Ovary (tissue), 9 donors: ENCODE data around the gene CLDN20. TPM values are rescaled to one million over a fixed set of nuclear protein-coding genes. Genes with fewer than 3 reads are reported as not detected.

ENCODE experiments used
- DNase-seq, 5 donors: peaks; one replicate each; pipeline ENCODE4 v3.0.0-alpha.2; 2019 to 2020
- H3K27ac ChIP-seq, 2 donors: fragments of 200-600 bp; one replicate each; pipeline versions ENCODE4 v1.5.1 to v1.8.0; 2019 to 2022
- H3K27me3 ChIP-seq: fragments of 200-600 bp; one replicate; pipeline ENCODE4 v1.8.0; 2022
- H3K36me3 ChIP-seq: fragments of 200-600 bp; sonication (generic); one replicate; pipeline ENCODE4 v1.5.1; 2019
- H3K4me1 ChIP-seq: one replicate; pipeline ENCODE4 v1.8.1; 2013; ENCODE audit warnings: mild to moderate bottlenecking, moderate library complexity; ENCODE audit not compliant: insufficient read depth
- H3K4me3 ChIP-seq: fragments of 200-600 bp; sonication (generic); one replicate; pipeline ENCODE4 v1.5.1; 2017
- H3K9me3 ChIP-seq, 2 donors: fragments of 200-600 bp in 1 of 2; sonication (generic) in 1 of 2; one replicate each; pipeline versions ENCODE4 v1.5.1 to v1.8.1; 2013 to 2019; ENCODE audit warnings: mild to moderate bottlenecking in 1 of 2, moderate library complexity in 1 of 2
- EP300 ChIP-seq: sonication (generic); formaldehyde crosslinking; IDR thresholded peaks from one replicate; pipeline ENCODE4 v1.6.1; 2017; ENCODE audit warnings: antibody characterized with exemption
- POLR2A ChIP-seq: fragments of 450-650 bp; IDR thresholded peaks from one replicate; pipeline ENCODE4 v1.6.1; 2017; ENCODE audit warnings: antibody characterized with exemption, mild to moderate bottlenecking, moderate library complexity
- WGBS, 3 donors: extraction: QIAGEN DNeasy Blood & Tissue Kit in 1 of 3; methylation state at CpG; one replicate each; pipeline versions ENCODE4 v1.1.5 to v1.1.7; 2013 to 2017; 5-methylcytosine and 5-hydroxymethylcytosine counted together
- intact Hi-C, 4 donors: fragments of 100-400 bp; cut with DNase I; formaldehyde crosslinking; loops; one replicate each; pipeline versions ENCODE4 v1.11.0 to v1.15.1; 2022 to 2023
- polyA plus RNA-seq, 2 donors: library from polyadenylated mRNA; stranded (reverse); fragments of 200-250 nt in 1 of 2; fragments of 350-450 nt in 1 of 2; fragmentation: Illumina TruSeq in 1 of 2; extraction: RNeasy Lipid Tissue Mini Kit (QIAGEN cat#74804) in 1 of 2; gene quantifications; one replicate each; pipeline ENCODE4 v1.2.3, GENCODE V29; 2013 to 2014
- total RNA-seq, 7 donors: library from RNA; depleted of rRNA in 2 of 7; stranded (reverse); fragments of >200 nt in 2 of 7; fragmentation: NEBNext Ultra II Directional in 3 of 7; extraction: Animal tissue kit (Norgen Biotek cat#: 25700) in 3 of 7; gene quantifications; one replicate each; pipeline versions ENCODE4 v1.1.0 to v1.2.4, GENCODE V29; 2016 to 2023
- TF ChIP-seq, protein P1 (sequence below), 3 donors: fragments of 450-650 bp in 2 of 3; fragments of 200-600 bp in 1 of 3; IDR thresholded peaks; one replicate each; pipeline versions ENCODE4 v1.5.1 to v1.8.0; 2016 to 2022; ENCODE audit warnings: antibody characterized with exemption in 3 of 3, mild to moderate bottlenecking in 1 of 3
- donor health status: DM: no; HTN: no; CAD: no; lungs with moderate emphysema.
- donor health status: DM: no; HTN: no; CAD: no.
- donor health status: Bipolar disorder and iron deficiency.
- donor health status: DM: yes; HTN: yes; CAD: no.
- donor health status: DM: no; HTN: no; CAD: no.
- donor health status: DM: yes; HTN: yes; CAD: no.

Gene CLDN20
- total and polyA plus RNA-seq, 9 donors = not detected

DNA sequence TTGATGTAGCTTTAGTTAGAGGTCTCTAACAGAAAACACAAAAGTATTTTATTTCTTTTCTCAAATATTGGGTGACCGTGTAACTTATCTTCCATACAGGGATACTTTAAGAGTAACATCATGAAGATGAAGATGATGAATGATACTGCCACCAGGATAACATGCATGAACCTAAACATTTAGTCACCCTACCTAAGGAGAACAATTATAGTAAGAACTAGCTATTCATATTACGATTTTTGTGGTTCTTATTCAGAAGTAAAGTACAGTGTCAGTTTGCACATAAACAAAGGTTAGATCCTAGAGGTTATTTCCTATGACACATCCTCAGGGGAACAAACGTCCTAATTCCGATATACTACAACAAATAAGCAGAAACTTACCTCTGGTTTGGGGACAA, 21.0 kb downstream of the CLDN20 start:
- DNase-seq = no peak
- no peak overlapping the region for H3K27ac ChIP-seq
- no peaks in the 10 kb centered on the region for H3K36me3 ChIP-seq
- no peaks in the 10 kb centered on the region for H3K27me3 ChIP-seq
- no peaks in the 10 kb centered on the region for H3K9me3 ChIP-seq
- no peak overlapping the region for H3K4me3 ChIP-seq
- H3K4me1 ChIP-seq = no peaks in the 10 kb centered on the region
- 90 to 95% (median 91%) methylated on average over 4 of the region's 4 CpGs for WGBS, 3 donors
- TF ChIP-seq, protein P1, sequence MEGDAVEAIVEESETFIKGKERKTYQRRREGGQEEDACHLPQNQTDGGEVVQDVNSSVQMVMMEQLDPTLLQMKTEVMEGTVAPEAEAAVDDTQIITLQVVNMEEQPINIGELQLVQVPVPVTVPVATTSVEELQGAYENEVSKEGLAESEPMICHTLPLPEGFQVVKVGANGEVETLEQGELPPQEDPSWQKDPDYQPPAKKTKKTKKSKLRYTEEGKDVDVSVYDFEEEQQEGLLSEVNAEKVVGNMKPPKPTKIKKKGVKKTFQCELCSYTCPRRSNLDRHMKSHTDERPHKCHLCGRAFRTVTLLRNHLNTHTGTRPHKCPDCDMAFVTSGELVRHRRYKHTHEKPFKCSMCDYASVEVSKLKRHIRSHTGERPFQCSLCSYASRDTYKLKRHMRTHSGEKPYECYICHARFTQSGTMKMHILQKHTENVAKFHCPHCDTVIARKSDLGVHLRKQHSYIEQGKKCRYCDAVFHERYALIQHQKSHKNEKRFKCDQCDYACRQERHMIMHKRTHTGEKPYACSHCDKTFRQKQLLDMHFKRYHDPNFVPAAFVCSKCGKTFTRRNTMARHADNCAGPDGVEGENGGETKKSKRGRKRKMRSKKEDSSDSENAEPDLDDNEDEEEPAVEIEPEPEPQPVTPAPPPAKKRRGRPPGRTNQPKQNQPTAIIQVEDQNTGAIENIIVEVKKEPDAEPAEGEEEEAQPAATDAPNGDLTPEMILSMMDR (IDR thresholded peaks at IDR 0.05) = no peak
- TF ChIP-seq POLR2A = no peak
- TF ChIP-seq EP300 = no peak
- intact Hi-C loops = no loop called here

DNA sequence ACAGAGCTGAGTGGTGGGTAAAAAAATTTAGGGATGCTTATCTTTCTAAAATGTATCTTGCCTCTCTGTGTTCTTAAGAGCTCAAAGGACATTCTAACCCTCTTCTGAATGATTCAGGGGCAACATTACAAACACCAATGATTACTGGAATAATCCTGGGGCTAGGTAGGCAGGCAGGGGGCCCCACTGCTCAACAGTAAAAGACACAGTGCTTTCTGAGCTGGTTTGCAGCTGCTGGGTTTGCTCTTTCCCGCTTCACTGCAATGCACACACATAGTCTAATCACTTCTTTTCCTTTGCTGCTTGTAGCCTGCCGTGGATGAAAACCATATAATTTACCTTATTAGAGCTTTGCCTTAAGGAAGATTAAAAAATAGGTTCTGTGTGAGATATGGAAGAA, 23.9 kb downstream of the CLDN20 start:
- Histone ChIP-seq H3K9me3 (no peaks in the 10 kb centered on the region), H3K4me3 (no peak overlapping the region), H3K4me1 (no peaks in the 10 kb centered on the region), H3K36me3 (no peaks in the 10 kb centered on the region), H3K27me3 (no peaks in the 10 kb centered on the region), H3K27ac (no peak overlapping the region)
- DNase-seq = no peak
- TF ChIP-seq EP300 = no peak
- TF ChIP-seq, protein P1 (IDR thresholded peaks at IDR 0.05) = no peak
- no peak for TF ChIP-seq POLR2A
- intact Hi-C loops = no loop called here
- 80 to 83% (median 81%) methylated on average over 2 of the region's 2 CpGs for WGBS, 3 donors

- no peaks in the 10 kb centered on the region for H3K27me3 ChIP-seq
- DNase-seq = no peak
- intact Hi-C loops = no loop called here
- H3K4me3 ChIP-seq = no peak overlapping the region
- H3K27ac ChIP-seq = no peak overlapping the region
- H3K4me1 ChIP-seq = no peaks in the 10 kb centered on the region
- H3K36me3 ChIP-seq = peaks cover 2% of the 10 kb centered on the region
- TF ChIP-seq, protein P1 (IDR thresholded peaks at IDR 0.05) = no peak
- TF ChIP-seq POLR2A (no peak), EP300 (no peak)
- 76 to 84% (median 81%) methylated on average over 5 of the region's 5 CpGs for WGBS, 3 donors
- no peaks in the 10 kb centered on the region for H3K9me3 ChIP-seq
These were observed 26.7 kb downstream of the CLDN20 start for GRCh38 chr6:155290491-155290890.

- no peak overlapping the region for H3K27ac ChIP-seq
- DNase-seq = no peak
- 73 to 83% (median 80%) methylated on average over 3 of the region's 3 CpGs for WGBS, 3 donors
- TF ChIP-seq POLR2A (no peak), EP300 (no peak)
- TF ChIP-seq, protein P1 (IDR thresholded peaks at IDR 0.05) = no peak
- H3K4me1 ChIP-seq = no peaks in the 10 kb centered on the region
- H3K4me3 ChIP-seq = no peak overlapping the region
- H3K36me3 ChIP-seq = peaks cover 2% of the 10 kb centered on the region
- no peaks in the 10 kb centered on the region for H3K27me3 ChIP-seq
- intact Hi-C loops = no loop called here
- H3K9me3 ChIP-seq = no peaks in the 10 kb centered on the region
These were observed 27.5 kb downstream of the CLDN20 start for GRCh38 chr6:155291291-155291690.

DNA sequence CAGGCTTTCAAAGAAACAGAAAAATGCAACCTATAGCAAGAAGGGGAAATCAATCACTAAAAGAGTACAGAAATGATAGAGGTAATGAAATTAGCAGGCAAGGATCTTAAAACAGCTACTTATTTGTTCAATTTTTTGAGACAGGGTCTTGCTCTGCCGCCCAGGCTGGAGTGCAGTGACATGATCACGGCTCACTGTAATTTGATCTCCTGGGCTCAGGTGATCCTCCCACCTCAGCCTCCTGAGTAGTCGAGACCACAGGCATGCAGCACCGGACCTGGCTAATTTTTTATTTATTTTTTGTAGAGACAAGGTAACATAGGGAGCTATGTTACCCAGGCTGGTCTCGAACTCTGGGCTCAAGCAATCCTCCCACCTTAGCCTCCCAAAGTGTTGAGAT, 28.9 kb downstream of the CLDN20 start:
- Histone ChIP-seq H3K27ac (no peak overlapping the region), H3K27me3 (no peaks in the 10 kb centered on the region), H3K4me3 (no peak overlapping the region), H3K9me3 (no peaks in the 10 kb centered on the region), H3K36me3 (peaks cover 2% of the 10 kb centered on the region), H3K4me1 (no peaks in the 10 kb centered on the region)
- no peak for DNase-seq
- intact Hi-C loops = no loop called here
- TF ChIP-seq EP300 = no peak
- no peak for TF ChIP-seq POLR2A
- TF ChIP-seq, protein P1 (IDR thresholded peaks at IDR 0.05) = no peak
- 75 to 76% (median 76%) methylated on average over 5 of the region's 5 CpGs for WGBS, 3 donors
